Pons (tissue), 1 donor: ENCODE measurements around the gene RAMP2.
"Not testable (repeated sequence)": the region's sequence is repeated elsewhere in the genome, so short reads cannot be mapped to it uniquely, and the experiment has no call there.

Experiments
- DNase-seq: peaks from one replicate; pipeline ENCODE4 v3.0.0-alpha.2; 2016; ENCODE audit warnings: low spot score

Gene RAMP2

DNA sequence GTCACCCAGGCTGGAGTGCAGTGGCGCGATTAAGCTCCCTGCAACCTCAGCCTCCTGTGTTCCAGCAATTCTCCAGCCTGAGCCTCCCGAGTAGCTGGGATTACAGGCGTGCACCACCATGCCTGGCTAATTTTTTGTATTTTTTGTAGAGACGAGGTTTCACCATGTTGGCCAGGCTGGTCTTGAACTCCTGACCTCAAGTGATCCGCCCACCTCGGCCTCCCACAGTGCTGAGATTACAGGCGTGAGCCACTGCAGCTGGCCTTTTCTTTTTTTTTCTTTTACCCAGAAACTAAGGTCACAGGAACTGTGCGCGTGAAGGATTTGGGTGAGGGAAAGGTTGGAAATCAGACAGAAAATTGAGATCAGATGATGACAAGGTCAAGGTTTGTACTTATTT, 8.9 kb downstream of the RAMP2 start:
- DNase-seq: not testable (repeated sequence)

GRCh38 chr17:42772945-42773289, 11.9 kb downstream of the RAMP2 start:
- no peak for DNase-seq

GRCh38 chr17:42773290-42774035, 12.4 kb downstream of the RAMP2 start, which contains the start of gene VPS25:
VPS25 (plus strand) TSS chr17:42773449; CDS start chr17:42773476, 27 bp downstream.
- peak; percentile 84 for DNase-seq

- no peak for DNase-seq
Observed at GRCh38 chr17:42774066-42774745, 13.2 kb downstream of the RAMP2 start.

GRCh38 chr17:42775534-42776098, 14.6 kb downstream of the RAMP2 start:
- no peak for DNase-seq

DNA sequence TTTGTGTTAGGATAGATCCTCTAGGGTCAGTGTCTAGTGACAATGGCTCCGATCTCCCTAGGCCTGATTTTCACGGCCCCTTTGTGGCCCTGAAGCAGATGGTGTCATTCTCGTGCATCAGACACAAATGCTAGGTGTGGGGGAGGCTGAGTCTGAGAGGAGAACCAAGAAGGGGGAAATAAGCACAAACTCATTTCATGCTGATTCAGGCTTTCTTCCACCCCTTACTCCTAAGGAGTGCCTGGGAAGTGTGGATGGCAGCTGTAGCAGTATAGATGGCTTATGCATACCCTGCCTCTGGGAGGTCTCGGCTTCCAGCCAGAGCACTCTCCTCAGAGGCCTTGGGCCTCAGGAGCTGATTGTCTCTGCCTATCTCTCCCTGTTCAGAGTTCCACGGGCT, 17.5 kb downstream of the RAMP2 start:
- DNase-seq: no peak

- no peak for DNase-seq
Observed at GRCh38 chr17:42779304-42779935, 18.4 kb downstream of the RAMP2 start.

DNA sequence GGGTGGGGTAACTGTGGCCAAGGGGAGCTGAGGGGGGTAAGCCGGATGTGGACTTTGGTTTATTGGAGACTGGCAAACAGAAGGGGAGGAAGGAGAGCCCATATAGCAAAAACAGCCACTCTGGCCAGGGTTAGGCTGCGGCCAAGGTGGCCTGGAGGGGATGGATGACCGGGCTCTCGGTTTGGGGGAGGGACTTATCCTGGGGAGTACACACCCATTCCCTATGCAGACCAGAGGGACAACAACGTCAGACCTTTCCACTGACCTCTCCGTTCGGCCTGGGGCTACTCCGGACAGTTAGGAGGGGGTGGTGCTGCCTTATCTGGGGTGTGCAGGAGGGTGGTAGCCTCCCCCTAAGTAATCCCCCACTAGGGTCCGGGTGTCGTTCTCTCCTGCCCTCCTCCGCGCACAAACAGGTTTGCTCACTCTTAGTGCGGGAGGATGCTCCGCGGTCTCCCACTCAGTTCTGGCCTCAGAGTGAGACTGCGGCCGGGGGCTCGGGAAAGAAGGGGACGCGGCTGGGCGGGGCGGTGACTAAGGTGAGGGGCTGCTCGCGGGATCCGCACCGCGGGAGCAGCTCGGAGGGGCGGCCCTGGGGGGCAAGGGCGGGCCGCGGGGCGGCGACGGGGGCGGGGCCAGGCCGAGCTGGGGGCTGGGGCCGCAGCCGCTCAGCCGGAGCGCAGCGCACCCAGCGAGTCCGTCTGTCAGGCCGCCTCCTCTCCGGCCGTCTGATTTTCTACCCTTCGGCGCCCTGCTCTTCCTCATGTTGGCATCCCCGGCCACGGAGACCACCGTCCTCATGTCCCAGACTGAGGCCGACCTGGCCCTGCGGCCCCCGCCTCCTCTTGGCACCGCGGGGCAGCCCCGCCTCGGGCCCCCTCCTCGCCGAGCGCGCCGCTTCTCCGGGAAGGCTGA, 19.2 kb downstream of the RAMP2 start, which contains the start of gene WNK4:
Gene WNK4 (plus strand): TSS at position 675 of the 915 bp plus-strand sequence. CDS start 89 bp downstream, at position 764.
- DNase-seq: no peak

- no peak for DNase-seq
Observed at GRCh38 chr17:42780851-42781638, 20.0 kb downstream of the RAMP2 start.

DNA sequence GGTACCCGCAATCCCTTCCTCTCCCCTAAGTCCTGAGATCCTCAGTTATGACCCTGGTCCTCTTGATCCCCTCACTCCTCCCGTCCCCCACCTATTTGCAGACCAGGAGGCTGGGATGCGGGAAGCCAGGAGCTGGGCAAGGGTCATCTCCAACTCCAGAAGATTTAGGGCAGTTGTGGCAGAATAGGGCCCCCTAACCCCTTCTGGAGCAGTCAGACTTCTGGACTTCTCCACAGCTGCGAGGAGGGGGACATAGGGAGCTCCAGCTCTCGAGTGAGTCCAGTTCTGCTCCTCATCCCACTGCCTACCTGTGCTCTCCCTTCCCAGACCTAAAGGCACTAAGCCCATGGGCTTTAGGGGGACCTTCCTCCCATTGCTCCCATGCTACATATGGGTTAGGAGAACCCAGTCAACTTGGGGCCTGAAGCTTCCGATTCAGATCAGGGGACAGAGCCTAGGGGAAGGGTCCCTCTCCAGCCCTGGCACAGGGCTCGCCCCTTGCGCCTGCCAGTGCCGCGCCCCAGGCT, 20.7 kb downstream of the RAMP2 start:
- no peak for DNase-seq

DNA sequence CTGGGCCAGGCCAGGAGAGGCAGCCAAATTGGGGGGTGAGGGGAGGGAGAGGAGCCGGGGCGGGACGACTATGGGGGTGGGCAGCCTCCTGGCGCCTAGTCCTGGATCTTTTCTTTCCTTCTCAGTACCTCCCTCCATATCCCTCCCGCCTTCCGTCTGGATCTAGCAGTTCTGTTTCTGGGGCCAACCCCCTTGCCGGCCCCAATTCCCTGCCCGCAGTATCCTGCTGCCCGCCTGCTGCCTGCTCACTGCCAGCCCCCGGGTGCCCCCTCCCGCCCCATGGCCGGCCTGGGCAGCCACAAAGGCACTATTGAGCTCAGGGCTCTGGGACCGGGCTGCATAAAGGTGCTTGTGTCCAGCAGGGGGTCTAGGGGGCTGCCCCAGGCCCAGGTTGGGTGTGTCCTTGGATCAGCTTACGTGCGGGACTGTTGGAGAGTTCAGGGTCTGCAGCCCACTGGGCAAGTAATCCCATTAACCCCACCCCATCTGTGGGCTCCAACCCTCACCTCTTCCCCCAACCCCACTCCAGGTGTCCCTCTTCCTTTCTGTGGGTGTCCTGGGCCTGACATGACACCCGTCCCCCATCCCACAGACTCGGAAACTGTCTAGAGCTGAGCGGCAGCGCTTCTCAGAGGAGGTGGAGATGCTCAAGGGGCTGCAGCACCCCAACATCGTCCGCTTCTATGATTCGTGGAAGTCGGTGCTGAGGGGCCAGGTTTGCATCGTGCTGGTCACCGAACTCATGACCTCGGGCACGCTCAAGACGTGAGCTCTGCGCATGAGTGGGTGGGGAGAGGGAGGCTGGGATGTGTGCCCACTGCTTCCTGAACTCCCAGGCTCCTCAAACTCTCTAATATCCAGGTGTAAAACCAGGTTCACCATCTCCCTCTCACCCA, 21.4 kb downstream of the RAMP2 start:
- DNase-seq: no peak

GRCh38 chr17:42783062-42783790, 22.2 kb downstream of the RAMP2 start:
- no peak for DNase-seq

DNA sequence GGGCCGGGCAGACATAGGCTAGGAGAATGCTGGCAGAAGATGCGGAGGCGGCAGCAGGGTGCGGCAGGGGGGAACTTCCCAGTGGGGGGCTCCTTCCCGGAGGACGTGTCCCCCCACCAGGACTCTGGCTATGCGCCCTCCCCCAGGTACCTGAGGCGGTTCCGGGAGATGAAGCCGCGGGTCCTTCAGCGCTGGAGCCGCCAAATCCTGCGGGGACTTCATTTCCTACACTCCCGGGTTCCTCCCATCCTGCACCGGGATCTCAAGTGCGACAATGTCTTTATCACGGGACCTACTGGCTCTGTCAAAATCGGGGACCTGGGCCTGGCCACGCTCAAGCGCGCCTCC, 22.7 kb downstream of the RAMP2 start:
- DNase-seq: no peak

GRCh38 chr17:42784409-42784808, 23.4 kb downstream of the RAMP2 start:
- DNase-seq: no peak

- DNase-seq: no peak
Observed at GRCh38 chr17:42784811-42785592, 24.0 kb downstream of the RAMP2 start.

DNA sequence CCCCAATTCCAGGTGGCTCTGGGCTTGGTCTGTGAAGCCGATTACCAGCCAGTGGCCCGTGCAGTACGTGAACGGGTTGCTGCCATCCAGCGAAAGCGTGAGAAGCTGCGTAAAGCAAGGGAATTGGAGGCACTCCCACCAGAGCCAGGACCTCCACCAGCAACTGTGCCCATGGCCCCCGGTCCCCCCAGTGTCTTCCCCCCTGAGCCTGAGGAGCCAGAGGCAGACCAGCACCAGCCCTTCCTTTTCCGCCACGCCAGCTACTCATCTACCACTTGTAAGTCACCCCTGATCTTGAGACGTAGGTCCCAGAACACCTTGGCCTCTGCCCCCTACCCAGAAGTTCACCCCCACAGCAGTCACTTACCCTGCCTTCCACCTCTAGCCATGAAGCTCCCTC, 26.2 kb downstream of the RAMP2 start:
- no peak for DNase-seq

DNA sequence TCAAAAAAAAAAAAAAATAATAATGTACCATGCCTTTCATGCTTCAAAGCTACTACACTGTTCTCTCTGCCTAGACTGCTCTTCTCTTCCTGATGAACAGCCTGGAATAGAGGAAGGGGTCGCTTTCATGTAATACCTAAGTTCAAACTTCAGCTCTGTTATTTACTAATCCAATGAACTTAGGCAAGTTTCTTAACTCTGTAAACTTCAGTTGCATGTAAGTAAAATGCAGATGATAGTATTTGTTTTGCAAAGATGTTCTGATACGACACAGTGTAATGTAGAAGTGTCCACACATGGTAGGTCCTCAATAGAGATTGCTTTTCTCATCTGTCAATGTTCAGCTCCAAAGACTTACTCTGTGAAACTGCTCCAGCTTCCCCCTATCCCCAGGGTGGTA, 30.9 kb downstream of the RAMP2 start:
- no peak for DNase-seq

DNA sequence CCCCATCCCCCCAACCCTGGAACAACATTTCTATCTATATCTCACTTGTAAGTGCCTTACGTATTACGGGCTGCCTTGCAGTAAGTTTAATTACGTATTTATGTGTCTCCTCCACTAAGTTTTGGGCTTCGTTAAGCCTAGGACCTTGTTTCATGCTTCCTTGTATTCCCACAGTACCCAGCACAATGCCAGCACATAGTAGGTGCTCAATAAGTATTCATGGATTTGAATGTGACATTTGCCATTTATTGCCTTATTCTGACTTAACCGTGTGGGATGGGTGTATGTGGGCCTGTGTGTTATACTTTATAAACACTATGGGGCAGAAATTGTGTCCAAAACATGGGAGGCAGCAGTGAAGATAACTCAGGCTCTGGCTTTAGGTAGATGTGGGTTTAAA, 31.5 kb downstream of the RAMP2 start:
- DNase-seq: no peak
